ENCODE results near the gene FLNA.

DNA sequence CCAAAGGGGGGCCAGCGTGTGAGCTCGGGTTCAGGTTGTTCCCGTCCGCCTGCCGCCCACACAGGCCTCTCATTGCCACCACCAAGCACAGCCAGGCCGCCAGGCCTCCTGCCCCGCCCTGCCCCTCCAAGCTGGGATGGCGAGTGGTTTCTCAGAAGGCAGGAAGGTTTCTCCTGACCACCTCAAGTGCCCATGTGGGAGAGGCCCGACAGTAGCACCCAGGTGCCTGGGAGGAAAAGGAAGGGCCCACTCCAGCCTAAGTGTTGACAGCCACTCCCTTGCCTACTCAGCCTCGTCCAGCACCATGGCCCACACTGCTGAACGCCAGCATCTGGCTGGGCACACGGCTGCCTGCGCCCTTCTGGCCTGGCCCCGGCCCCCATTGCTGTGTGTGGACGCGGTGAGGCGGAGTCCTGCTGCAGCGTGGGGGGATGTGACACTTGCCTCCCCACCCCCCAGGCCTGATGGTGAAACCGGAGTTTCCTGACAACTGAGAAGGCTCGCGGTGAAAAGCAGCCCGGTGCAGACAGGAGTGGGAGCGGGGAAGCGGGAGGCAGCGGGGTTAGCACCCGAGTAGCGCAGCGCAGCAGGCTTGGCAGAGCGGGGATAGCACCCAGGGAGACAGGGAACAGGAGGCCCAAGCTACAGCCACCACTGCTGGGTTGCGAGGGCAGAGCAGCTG, 19.2 kb downstream of the FLNA start:
- TF ChIP-seq CTCF (IDR thresholded peaks at IDR 0.05 in 4 of 5, conservative IDR thresholded peaks at IDR 0.05 in 1 of 5) (no peak), POLR2A (IDR thresholded peaks at IDR 0.05) (no peak)
